Cardiac muscle cell (in vitro differentiated cells and primary cell): Measurements from ENCODE around the gene ZNF692. TPM values are rescaled to one million over a fixed set of nuclear protein-coding genes. Genes with fewer than 3 reads are reported as not detected.

ENCODE experiments used
- DNase-seq, 2 donors: peaks; one replicate each; pipeline versions ENCODE4 v3.0.0 to v3.0.0-alpha.2; 2010 to 2017; ENCODE audit warnings: low read depth in 1 of 2, low spot score in 1 of 2
- H3K27ac ChIP-seq: fragments of 200-600 bp; sonication (generic); 2 replicates; pipeline ENCODE4 v1.5.1; 2016
- H3K27me3 ChIP-seq: fragments of 200-600 bp; sonication (generic); 2 replicates; pipeline ENCODE4 v1.6.0; 2016; ENCODE audit warnings: control low read depth
- H3K36me3 ChIP-seq: fragments of 200-600 bp; sonication (generic); 2 replicates; pipeline ENCODE4 v1.5.1; 2016; ENCODE audit warnings: control low read depth
- H3K4me1 ChIP-seq: fragments of 200-600 bp; sonication (generic); 2 replicates; pipeline ENCODE4 v1.8.1; 2017; ENCODE audit warnings: low read depth, mild to moderate bottlenecking, mixed run types
- H3K4me3 ChIP-seq: fragments of 200-600 bp; sonication (generic); 2 replicates; pipeline ENCODE4 v1.5.1; 2016; ENCODE audit warnings: mild to moderate bottlenecking
- H3K9me3 ChIP-seq: fragments of 200-600 bp; sonication (generic); 2 replicates; pipeline ENCODE4 v1.5.1; 2017; ENCODE audit warnings: low read depth, mild to moderate bottlenecking, control low read depth
- CTCF ChIP-seq: IDR thresholded peaks from 2 replicates; pipeline ENCODE4 v1.5.1; 2012; ENCODE audit warnings: low read depth, mild to moderate bottlenecking, low read length
- polyA plus RNA-seq: library from polyadenylated mRNA; unstranded; fragments of >200 nt; fragmentation: Nextera tagmentation; extraction: Ambion mirVana; gene quantifications from 2 replicates; pipeline ENCODE4 v1.2.1, GENCODE V29; 2016
- total RNA-seq: library from RNA; depleted of rRNA; stranded (reverse); fragments of >200 nt; gene quantifications from 2 replicates; pipeline ENCODE4 v1.2.3, GENCODE V29; 2016

Gene ZNF692
- total and polyA plus RNA-seq, 2 experiments from 2014 or later: 98.9 to 128 TPM

DNA sequence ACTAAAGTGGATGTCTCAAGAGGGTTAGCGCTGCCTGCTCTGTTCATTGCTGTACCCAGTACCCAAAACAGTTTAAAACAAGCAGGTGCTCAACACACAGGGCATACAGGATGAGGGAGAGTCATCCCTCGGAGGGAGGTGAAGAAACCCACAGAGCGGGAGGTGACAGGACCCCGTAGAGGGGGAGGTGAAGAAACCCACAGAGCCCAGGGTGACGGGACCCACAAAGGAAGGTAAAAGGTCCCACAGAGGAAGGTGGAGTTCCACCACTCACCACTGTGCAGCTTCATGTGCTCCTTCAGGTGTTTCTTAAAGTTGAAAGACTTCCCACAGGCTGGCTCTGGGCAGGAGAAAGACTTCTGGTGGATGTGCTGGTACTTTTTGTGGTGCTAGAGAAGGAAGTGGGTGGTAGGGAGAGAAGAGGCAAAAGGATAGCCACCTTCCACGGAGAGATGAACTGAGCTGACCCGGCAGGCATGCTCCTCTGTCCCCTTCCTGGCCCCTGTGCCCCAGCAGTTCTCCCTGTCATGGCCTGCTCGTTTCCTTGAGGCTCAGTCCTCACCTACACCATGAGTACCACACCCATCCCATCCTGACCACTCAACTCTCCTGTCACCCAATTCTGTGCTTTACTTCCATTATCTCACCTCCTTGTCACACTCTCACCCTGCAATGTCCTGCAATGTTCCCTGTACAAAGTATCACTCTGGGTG is 5.1 kb downstream of the ZNF692 start:
- Histone ChIP-seq H3K4me3 (no peak overlapping the region), H3K27me3 (no peaks in the 10 kb centered on the region), H3K27ac (no peak overlapping the region), H3K4me1 (peaks cover 10% of the 10 kb centered on the region), H3K9me3 (no peaks in the 10 kb centered on the region), H3K36me3 (peaks cover 11% of the 10 kb centered on the region)
- TF ChIP-seq CTCF: no peak
- no peak for DNase-seq

DNA sequence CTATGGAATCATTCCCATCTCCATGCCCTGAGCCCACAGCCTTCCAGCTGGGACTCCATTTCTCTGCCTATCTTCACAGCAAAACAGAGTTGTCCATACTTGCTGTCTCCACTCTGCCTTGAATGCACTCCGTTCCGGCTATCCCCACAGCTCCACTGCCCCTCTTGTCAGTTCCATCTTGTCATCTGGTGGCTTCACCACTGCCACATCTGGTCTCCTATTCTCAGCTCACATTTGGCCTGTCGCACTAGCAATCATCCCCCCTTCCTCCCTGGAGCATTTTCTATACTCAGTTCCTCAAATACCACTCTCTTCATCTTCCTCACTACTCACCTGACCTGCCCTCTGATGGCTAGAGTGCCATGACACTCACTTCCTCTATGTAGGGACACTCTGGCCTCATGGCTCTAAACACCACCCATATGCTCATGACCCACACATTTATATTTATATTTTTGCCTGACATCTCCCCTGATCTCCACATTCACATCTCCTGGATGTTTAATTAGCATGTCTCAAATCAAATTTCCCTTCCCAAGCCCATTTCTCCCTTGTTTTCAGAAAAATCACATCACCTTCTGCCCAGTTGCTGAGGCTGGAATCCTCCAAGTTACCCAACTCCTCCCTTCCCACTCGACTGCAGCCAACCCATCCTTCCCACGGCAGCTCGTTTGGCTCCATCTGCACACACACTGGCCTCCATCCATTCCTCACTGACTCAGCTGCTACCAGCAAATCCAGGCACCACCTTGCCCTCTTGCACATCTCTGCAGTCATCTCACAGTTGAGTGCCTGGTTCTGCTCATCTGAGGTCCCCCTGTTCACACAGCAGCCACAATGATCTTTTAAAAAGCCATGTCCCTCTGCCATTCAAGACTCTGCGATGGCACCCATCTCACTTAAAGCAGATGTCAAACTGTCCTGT is 6.1 kb downstream of the ZNF692 start:
- peak in 1 of 2 donors; percentile 54 for DNase-seq
- TF ChIP-seq CTCF: no peak
- peaks cover 16% of the 10 kb centered on the region for H3K36me3 ChIP-seq
- no peaks in the 10 kb centered on the region for H3K27me3 ChIP-seq
- peak overlapping the region; percentile 67 for H3K27ac ChIP-seq
- no peaks in the 10 kb centered on the region for H3K9me3 ChIP-seq
- no peak overlapping the region for H3K4me3 ChIP-seq
- peaks cover 3% of the 10 kb centered on the region for H3K4me1 ChIP-seq

GRCh38 chr1:248851390-248851789 is 7.5 kb downstream of the ZNF692 start:
- peak overlapping the region; percentile 67 for H3K27ac ChIP-seq
- no peak for TF ChIP-seq CTCF
- H3K36me3 ChIP-seq: peaks cover 25% of the 10 kb centered on the region
- no peaks in the 10 kb centered on the region for H3K4me1 ChIP-seq
- H3K4me3 ChIP-seq: no peak overlapping the region
- no peak for DNase-seq
- no peaks in the 10 kb centered on the region for H3K9me3 ChIP-seq
- no peaks in the 10 kb centered on the region for H3K27me3 ChIP-seq

DNA sequence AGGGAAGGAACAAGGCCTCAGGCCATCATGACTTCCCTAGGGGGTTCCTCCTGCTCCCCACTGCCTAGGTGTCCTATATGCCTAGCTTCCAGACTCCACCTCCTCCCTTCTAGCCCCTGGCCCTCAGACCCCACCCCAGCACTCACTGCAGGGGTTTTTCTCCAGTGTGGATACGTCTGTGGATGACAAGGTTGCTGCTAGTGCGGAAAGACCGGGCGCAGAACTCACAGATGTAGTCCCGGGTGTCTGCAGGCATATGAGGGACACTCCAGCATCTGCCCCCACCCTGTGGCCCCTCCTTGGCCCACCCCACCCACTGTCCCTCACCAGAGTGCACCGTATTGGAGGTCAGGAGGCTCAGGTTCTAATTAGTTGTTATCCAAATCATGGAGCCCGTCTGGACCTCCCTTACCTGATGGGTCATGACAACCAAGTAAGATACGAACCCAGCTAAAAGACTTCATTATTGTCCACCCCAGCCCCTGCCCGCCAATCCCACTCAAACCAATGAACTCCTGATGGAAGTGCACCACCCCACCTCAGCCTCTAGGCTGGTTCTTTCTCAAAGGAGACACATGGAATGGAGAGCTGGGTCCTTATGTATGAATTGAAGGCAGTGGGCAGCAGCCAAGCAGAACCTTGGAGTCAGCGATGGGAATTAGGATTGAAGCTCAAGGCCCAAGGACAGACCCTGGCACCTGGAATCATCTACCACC is 8.2 kb downstream of the ZNF692 start:
- Histone ChIP-seq H3K27me3 (no peaks in the 10 kb centered on the region), H3K27ac (peak overlapping the region; percentile 67), H3K36me3 (peaks cover 32% of the 10 kb centered on the region), H3K4me3 (no peak overlapping the region), H3K9me3 (no peaks in the 10 kb centered on the region), H3K4me1 (no peaks in the 10 kb centered on the region)
- TF ChIP-seq CTCF: no peak
- no peak for DNase-seq

GRCh38 chr1:248850124-248850523 is 8.8 kb downstream of the ZNF692 start:
- Histone ChIP-seq H3K4me3 (no peak overlapping the region), H3K36me3 (peaks cover 38% of the 10 kb centered on the region), H3K27me3 (no peaks in the 10 kb centered on the region), H3K27ac (peak overlapping the region; percentile 67), H3K4me1 (no peaks in the 10 kb centered on the region), H3K9me3 (no peaks in the 10 kb centered on the region)
- DNase-seq: no peak
- no peak for TF ChIP-seq CTCF
